GM18526 (cell line): ENCODE data around the gene CCDC149.

Experiments used
- POLR2A ChIP-seq: IDR thresholded peaks from 3 replicates; pipeline ENCODE4 v1.6.1; 2011; ENCODE audit not compliant: insufficient read length; ENCODE audit errors: extremely low read depth

The CCDC149 gene

GRCh38 chr4:24807611-24808010, 105.2 kb downstream of the CCDC149 start:
- no peak for TF ChIP-seq POLR2A

DNA sequence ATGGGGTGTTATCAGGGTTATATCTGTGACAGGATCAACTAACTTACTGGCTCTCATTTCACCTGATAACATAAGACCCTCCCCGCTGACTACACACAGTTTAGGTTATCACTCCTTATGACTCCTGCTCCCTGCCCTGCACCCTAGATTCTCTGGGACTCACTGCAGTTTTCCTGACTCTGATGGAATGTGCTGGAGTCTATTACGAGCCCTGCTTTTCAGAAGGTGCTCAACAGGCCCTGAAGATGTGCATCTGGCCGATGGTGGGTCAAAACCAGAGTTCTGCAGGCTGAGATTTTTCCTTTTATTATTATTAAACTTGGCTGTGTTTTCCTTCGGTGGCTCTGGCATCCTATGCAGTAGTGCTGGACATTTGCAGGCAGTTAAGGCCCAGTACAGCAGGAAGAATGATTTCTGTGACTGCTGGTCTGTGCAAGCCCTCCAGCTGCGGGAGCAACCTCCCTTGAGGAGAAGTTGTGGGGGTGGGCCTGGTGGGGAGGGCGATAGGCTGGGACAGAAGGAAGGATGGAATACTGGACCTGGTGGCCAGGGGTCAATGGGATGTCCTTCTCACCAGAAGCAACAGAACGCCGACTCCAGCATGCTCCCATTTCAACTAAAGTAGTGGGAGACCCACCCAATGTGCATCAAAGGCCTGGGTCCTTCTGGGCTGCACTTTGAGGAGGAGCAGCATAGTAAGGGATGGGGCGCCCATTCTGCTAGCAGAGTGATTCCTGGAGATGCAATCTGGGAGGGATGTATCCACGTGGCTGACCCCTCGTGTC, 106.4 kb downstream of the CCDC149 start:
- no peak for TF ChIP-seq POLR2A

DNA sequence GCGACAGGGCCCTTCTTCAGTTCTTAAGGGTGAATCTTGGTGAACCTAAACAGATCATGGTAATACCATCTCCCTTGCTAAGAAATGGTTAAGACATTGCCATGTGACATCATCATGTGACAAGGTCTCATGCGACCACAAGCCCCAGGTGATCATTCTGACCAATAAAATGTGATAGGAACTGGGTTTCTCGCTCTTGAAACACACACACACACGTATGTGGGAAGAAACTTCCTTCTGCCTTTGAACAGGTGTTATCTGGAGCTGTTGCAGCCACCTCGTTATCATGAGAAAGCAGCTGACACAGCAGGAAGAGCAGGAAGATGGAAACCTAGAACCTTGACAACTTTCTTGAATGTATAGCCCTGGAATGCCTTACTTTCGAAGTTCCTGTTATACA, 107.3 kb downstream of the CCDC149 start:
- no peak for TF ChIP-seq POLR2A

DNA sequence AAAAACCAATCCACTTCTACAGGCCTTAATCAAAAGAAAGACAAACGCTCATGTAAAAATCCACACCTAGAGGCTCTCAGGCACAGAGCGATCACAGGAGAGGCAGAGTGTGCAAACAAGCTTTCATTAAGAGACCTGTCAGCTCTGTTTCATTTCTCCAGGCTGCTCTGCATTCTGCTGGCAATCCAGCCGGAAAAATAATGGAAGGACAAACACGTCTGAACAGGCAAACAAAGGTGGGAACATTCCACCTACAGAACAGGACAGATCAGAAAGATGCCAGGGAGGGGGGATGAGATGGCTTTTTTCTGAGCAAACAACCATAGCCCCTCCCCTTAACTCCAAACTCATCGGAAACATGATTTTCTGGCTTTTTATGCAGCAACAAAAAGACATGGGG, 107.8 kb downstream of the CCDC149 start:
- TF ChIP-seq POLR2A, result no peak

DNA sequence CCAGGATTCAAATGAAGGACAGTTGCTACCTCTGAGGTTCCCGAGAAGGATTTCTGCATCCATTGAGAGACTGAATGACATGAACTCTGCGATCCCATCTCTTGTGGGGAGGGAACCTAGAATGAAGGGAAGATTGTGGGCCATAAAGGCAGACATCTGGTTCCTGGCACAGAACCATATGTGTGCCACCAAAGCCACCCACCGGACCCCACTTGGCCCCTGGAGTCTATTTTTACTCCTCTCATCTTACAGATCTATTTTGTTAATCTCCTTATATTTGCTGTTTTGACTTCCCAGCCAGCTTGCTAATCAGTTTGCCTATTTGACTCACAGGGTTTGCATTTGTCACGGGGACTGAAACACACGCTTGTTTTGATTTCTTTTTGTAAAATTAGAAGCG, 110.2 kb downstream of the CCDC149 start:
- TF ChIP-seq POLR2A, result no peak

GRCh38 chr4:24801136-24801855, 111.5 kb downstream of the CCDC149 start:
- TF ChIP-seq POLR2A, result no peak

DNA sequence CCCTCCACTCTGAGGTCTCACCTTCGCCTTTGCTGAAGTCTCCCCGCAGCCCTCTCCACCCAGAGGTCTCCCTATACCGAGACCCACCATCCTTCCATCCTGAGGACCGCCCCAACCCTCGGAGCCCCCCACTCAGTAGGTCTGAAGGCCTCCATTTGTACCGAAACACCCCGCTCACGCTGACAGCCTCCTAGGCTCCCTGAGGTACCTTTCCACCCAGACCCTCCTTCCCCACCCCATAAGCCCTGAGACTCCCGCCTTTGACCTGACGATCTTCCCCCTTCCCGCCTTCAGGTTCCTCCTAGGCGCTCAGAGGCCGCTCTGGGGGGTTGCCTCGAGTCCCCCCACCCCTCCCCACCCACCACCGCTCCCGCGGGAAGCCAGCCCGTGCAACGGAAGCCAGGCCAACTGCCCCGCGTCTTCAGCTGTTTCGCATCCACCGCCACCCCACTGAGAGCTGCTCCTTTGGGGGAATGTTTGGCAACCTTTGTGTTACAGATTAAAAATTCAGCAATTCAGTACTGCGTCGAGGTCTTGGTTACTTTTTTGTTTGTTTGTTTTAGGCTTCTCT, 112.4 kb downstream of the CCDC149 start:
- TF ChIP-seq POLR2A, result no peak

DNA sequence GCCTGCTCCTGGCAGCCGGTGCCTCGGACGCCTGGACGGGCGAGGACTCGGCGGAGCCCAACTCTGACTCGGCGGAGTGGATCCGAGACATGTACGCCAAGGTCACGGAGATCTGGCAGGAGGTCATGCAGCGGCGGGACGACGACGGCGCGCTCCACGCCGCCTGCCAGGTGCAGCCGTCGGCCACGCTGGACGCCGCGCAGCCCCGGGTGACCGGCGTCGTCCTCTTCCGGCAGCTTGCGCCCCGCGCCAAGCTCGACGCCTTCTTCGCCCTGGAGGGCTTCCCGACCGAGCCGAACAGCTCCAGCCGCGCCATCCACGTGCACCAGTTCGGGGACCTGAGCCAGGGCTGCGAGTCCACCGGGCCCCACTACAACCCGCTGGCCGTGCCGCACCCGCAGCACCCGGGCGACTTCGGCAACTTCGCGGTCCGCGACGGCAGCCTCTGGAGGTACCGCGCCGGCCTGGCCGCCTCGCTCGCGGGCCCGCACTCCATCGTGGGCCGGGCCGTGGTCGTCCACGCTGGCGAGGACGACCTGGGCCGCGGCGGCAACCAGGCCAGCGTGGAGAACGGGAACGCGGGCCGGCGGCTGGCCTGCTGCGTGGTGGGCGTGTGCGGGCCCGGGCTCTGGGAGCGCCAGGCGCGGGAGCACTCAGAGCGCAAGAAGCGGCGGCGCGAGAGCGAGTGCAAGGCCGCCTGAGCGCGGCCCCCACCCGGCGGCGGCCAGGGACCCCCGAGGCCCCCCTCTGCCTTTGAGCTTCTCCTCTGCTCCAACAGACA, 113.1 kb downstream of the CCDC149 start:
- no peak for TF ChIP-seq POLR2A

- no peak for TF ChIP-seq POLR2A
These were observed 113.7 kb downstream of the CCDC149 start for GRCh38 chr4:24799196-24799543.

- TF ChIP-seq POLR2A, result no peak
These were observed 114.7 kb downstream of the CCDC149 start for GRCh38 chr4:24798036-24798610.

GRCh38 chr4:24796620-24797019, 116.2 kb downstream of the CCDC149 start:
- no peak for TF ChIP-seq POLR2A

DNA sequence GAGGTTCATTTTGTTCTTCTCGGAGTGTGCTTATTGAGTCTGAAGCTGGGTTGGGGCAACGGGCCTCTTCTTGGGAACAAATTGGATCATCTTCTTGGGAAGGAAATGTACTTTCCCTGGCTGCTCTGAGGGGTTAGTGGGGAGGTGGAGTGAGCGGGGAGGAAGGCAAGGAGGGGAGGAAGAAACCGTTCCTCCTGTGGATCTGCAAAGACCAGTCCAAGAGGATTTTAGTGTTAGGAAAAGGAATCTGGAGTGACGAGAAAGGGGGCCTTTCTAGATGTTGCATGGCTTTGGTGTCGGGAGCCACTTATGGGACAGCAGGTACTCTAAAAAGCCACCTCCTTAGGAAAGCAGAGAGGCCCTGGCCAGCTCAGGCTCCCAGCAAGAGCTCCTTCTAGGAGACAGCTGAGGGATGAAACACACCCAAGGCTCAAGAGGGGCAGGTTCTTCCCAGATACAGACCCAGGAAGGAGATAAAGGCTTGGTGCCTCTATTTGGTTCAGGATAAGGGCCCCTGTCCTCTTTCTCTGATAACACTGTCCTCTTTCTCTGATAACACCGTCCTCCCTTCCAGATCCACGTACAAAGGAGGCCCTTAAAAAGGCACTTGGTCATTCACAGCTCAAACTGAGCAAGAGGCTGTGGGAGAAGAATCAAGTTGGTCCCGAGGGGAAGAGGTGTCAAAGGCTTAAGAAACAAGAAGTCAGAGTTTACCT, 117.0 kb downstream of the CCDC149 start:
- no peak for TF ChIP-seq POLR2A

DNA sequence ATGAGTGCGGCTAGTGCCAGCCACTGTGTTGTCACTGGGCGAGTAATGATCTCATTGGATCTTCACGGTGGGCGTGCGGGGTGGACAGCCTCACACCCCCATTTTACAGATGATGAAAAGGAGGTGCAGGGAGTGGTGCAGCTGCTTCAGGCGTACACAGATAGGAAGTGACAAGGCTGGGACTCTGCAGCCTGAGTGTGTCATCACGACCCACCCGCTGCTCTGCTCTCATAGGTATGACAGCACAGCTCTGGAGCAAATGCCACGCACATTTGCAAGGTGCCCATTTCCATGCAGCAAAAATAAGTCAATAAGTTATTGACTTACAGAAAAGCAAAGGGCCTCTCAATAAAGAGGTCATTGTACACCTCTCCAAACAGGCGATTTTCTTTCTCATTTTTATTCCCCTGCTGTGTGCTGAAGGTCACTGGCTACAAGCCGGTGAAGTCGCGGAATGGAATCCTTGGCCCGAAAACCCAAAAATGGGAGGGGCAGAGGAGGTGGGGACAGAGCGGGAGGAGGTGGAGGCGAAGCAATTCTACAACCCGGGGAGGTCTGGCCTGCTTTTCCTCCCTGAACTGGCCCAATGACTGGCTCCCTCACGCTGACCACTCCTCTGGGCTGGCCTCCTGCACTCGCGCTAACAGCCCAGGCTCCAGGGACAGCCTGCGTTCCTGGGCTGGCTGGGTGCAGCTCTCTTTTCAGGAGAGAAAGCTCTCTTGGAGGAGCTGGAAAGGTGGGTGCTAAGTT, 117.8 kb downstream of the CCDC149 start, which contains the start of gene SOD3:
Gene SOD3, plus strand, starts transcription at position 658 of the 750 bp plus-strand sequence. CDS start 3,949 bp downstream, outside the sequence.
- TF ChIP-seq POLR2A, result no peak

GRCh38 chr4:24794480-24794879, 118.4 kb downstream of the CCDC149 start:
- TF ChIP-seq POLR2A, result no peak
